CD4-positive, alpha-beta T cell treated with Interleukin-17A for 4 hours (primary cell): ENCODE results near the gene RAB6C.
"Not testable (repeated sequence)": the region's sequence is repeated elsewhere in the genome, so short reads cannot be mapped to it uniquely, and the experiment has no call there.

Source experiments
- DNase-seq: peaks from one replicate; pipeline ENCODE4 v3.0.0-alpha.2; 2020; ENCODE audit warnings: mixed read lengths

Gene RAB6C

GRCh38 chr2:129979629-129980155, at the start of gene RAB6C:
Gene RAB6C, plus strand, starts transcription at chr2:129979666. Its CDS starts 450 bp downstream, at chr2:129980116.
- DNase-seq = not testable (repeated sequence)

GRCh38 chr2:129930451-129930850, 49.0 kb upstream of the RAB6C start:
- DNase-seq = no peak

- DNase-seq = not testable (repeated sequence)
Measured at GRCh38 chr2:129933387-129933786, 46.1 kb upstream of the RAB6C start.

GRCh38 chr2:129934044-129934822, 45.2 kb upstream of the RAB6C start:
- no peak for DNase-seq

- DNase-seq = no peak
Measured at GRCh38 chr2:129935118-129935517, 44.3 kb upstream of the RAB6C start.

- DNase-seq = peak; percentile 62
Measured at GRCh38 chr2:129936334-129936934, 43.0 kb upstream of the RAB6C start.

GRCh38 chr2:129938850-129939471, 40.5 kb upstream of the RAB6C start:
- not testable (repeated sequence) for DNase-seq

GRCh38 chr2:129943456-129943855, 36.0 kb upstream of the RAB6C start:
- not testable (repeated sequence) for DNase-seq

- no peak for DNase-seq
Measured at GRCh38 chr2:129945557-129945956, 33.9 kb upstream of the RAB6C start.

GRCh38 chr2:129947712-129948111, 31.8 kb upstream of the RAB6C start:
- not testable (repeated sequence) for DNase-seq

GRCh38 chr2:129956171-129956570, 23.3 kb upstream of the RAB6C start:
- DNase-seq = not testable (repeated sequence)

- DNase-seq = no peak
Measured at GRCh38 chr2:129957891-129958290, 21.6 kb upstream of the RAB6C start.

- not testable (repeated sequence) for DNase-seq
Measured at GRCh38 chr2:129958736-129959135, 20.7 kb upstream of the RAB6C start.

- DNase-seq = not testable (repeated sequence)
Measured at GRCh38 chr2:129968605-129969004, 10.9 kb upstream of the RAB6C start.

GRCh38 chr2:129975016-129975774, 4.3 kb upstream of the RAB6C start:
- no peak for DNase-seq

GRCh38 chr2:129976969-129977368, 2.5 kb upstream of the RAB6C start:
- DNase-seq = not testable (repeated sequence)

GRCh38 chr2:129977986-129978385, 1.5 kb upstream of the RAB6C start:
- no peak for DNase-seq

GRCh38 chr2:129980246-129980645, 780 bp downstream of the RAB6C start:
- not testable (repeated sequence) for DNase-seq

- not testable (repeated sequence) for DNase-seq
Measured at GRCh38 chr2:129981689-129982088, 2.2 kb downstream of the RAB6C start.

- no peak for DNase-seq
Measured at GRCh38 chr2:129984426-129984825, 5.0 kb downstream of the RAB6C start.

GRCh38 chr2:129992415-129993006, 13.0 kb downstream of the RAB6C start:
- not testable (repeated sequence) for DNase-seq

- not testable (repeated sequence) for DNase-seq
Measured at GRCh38 chr2:129993151-129993550, 13.7 kb downstream of the RAB6C start.
